Measurements from ENCODE around the gene ARHGAP25. TPM values are rescaled to one million over a fixed set of nuclear protein-coding genes. Genes with fewer than 3 reads are reported as not detected.

ARHGAP25 gene
- total RNA-seq, 1 donor from 2014 or later: 0.08 TPM

GRCh38 chr2:68736086-68736485 lies 1.5 kb downstream of the ARHGAP25 start:
- Histone ChIP-seq H3K27me3 (ENCODE audit: control insufficient read depth, insufficient read depth, low read length) (no peaks in the 10 kb centered on the region), H3K4me3 (ENCODE audit: low read depth, low read length) (no peak overlapping the region), H3K36me3 (ENCODE audit: control insufficient read depth, insufficient read depth, low read length) (no peaks in the 10 kb centered on the region)
- no peak for DNase-seq (ENCODE audit: low read depth)
- TF ChIP-seq CTCF (IDR thresholded peaks at IDR 0.05; ENCODE audit: insufficient read depth, low read length, poor library complexity, severe bottlenecking): no peak

GRCh38 chr2:68737711-68738110 lies 3.1 kb downstream of the ARHGAP25 start:
- DNase-seq (ENCODE audit: low read depth): no peak
- H3K27me3 ChIP-seq (ENCODE audit: control insufficient read depth, insufficient read depth, low read length): no peaks in the 10 kb centered on the region
- no peak for TF ChIP-seq CTCF (IDR thresholded peaks at IDR 0.05; ENCODE audit: insufficient read depth, low read length, poor library complexity, severe bottlenecking)
- no peaks in the 10 kb centered on the region for H3K36me3 ChIP-seq (ENCODE audit: control insufficient read depth, insufficient read depth, low read length)
- no peak overlapping the region for H3K4me3 ChIP-seq (ENCODE audit: low read depth, low read length)

GRCh38 chr2:68738906-68739594 lies 4.4 kb downstream of the ARHGAP25 start:
- H3K36me3 ChIP-seq (ENCODE audit: control insufficient read depth, insufficient read depth, low read length): no peaks in the 10 kb centered on the region

GRCh38 chr2:68739595-68740399 lies 5.2 kb downstream of the ARHGAP25 start:
- no peak for DNase-seq (ENCODE audit: low read depth)

More at GRCh38 chr2:68738906-68739594, 4.4 kb downstream of the ARHGAP25 start:
- Histone ChIP-seq H3K4me3 (ENCODE audit: low read depth, low read length) (no peak overlapping the region), H3K27me3 (ENCODE audit: control insufficient read depth, insufficient read depth, low read length) (no peaks in the 10 kb centered on the region)
- no peak for TF ChIP-seq CTCF (IDR thresholded peaks at IDR 0.05; ENCODE audit: insufficient read depth, low read length, poor library complexity, severe bottlenecking)
- no peak for DNase-seq (ENCODE audit: low read depth)

GRCh38 chr2:68740400-68740914 lies 5.8 kb downstream of the ARHGAP25 start:
- H3K36me3 ChIP-seq (ENCODE audit: control insufficient read depth, insufficient read depth, low read length): no peaks in the 10 kb centered on the region
- H3K4me3 ChIP-seq (ENCODE audit: low read depth, low read length): no peak overlapping the region
- DNase-seq (ENCODE audit: low read depth): no peak
- no peak for TF ChIP-seq CTCF (IDR thresholded peaks at IDR 0.05; ENCODE audit: insufficient read depth, low read length, poor library complexity, severe bottlenecking)
- H3K27me3 ChIP-seq (ENCODE audit: control insufficient read depth, insufficient read depth, low read length): no peaks in the 10 kb centered on the region

More at GRCh38 chr2:68739595-68740399, 5.2 kb downstream of the ARHGAP25 start:
- Histone ChIP-seq H3K4me3 (ENCODE audit: low read depth, low read length) (no peak overlapping the region), H3K36me3 (ENCODE audit: control insufficient read depth, insufficient read depth, low read length) (no peaks in the 10 kb centered on the region), H3K27me3 (ENCODE audit: control insufficient read depth, insufficient read depth, low read length) (no peaks in the 10 kb centered on the region)
- no peak for TF ChIP-seq CTCF (IDR thresholded peaks at IDR 0.05; ENCODE audit: insufficient read depth, low read length, poor library complexity, severe bottlenecking)
